Measurements from ENCODE around the gene SLC25A26. TPM values are rescaled to one million over a fixed set of nuclear protein-coding genes. Genes with fewer than 3 reads are reported as not detected.

Gene SLC25A26
- total and polyA plus RNA-seq, 12 donors = 12.1 to 44.2 (median 31.0) TPM

GRCh38 chr3:66376568-66376967 is 155.8 kb downstream of the SLC25A26 start:
- Histone ChIP-seq H3K4me3 (no peak overlapping the region), H3K27ac (no peak overlapping the region), H3K27me3 (no peaks in the 10 kb centered on the region), H3K36me3 (peaks cover 0 to 79% (median 34%) of the 10 kb centered on the region in 9 donors), H3K4me1 (peaks cover 0 to 22% (median 13%) of the 10 kb centered on the region in 9 donors), H3K9me3 (no peaks in the 10 kb centered on the region)
- DNase-seq = no peak
- TF ChIP-seq CTCF (IDR thresholded peaks at IDR 0.05) = no peak
- ATAC-seq = peak in 1 of 8 donors; percentile 47
- WGBS, 2 donors = 70 to 75% methylated on average over 2 of the region's 2 CpGs
- intact Hi-C loops (cut with DNase I) = no loop called here

- H3K9me3 ChIP-seq = no peaks in the 10 kb centered on the region
- H3K4me1 ChIP-seq = peaks cover 0 to 16% (median 12%) of the 10 kb centered on the region in 9 donors
- intact Hi-C loops (cut with DNase I) = no loop called here
- H3K27ac ChIP-seq = peak overlapping the region in 1 of 10 donors; percentile 36
- H3K36me3 ChIP-seq = peaks cover 5 to 91% (median 45%) of the 10 kb centered on the region in 9 donors
- 88 to 91% methylated on average over 5 of the region's 5 CpGs for WGBS, 2 donors
- TF ChIP-seq CTCF (IDR thresholded peaks at IDR 0.05) = no peak
- H3K4me3 ChIP-seq = no peak overlapping the region
- no peak for DNase-seq
- ATAC-seq = no peak
- H3K27me3 ChIP-seq = no peaks in the 10 kb centered on the region
These were observed 157.0 kb downstream of the SLC25A26 start for GRCh38 chr3:66377800-66378199.

GRCh38 chr3:66378256-66378655 is 157.5 kb downstream of the SLC25A26 start:
- peak overlapping the region in 1 of 10 donors; percentile 36 for H3K27ac ChIP-seq
- TF ChIP-seq CTCF (IDR thresholded peaks at IDR 0.05) = peak in 7 of 9 donors; percentile 33 to 55 (median 41)
- H3K4me3 ChIP-seq = no peak overlapping the region
- peaks cover 0 to 15% (median 12%) of the 10 kb centered on the region in 9 donors for H3K4me1 ChIP-seq
- H3K36me3 ChIP-seq = peaks cover 5 to 92% (median 49%) of the 10 kb centered on the region in 9 donors
- H3K9me3 ChIP-seq = no peaks in the 10 kb centered on the region
- no peak for ATAC-seq
- H3K27me3 ChIP-seq = no peaks in the 10 kb centered on the region
- no peak for DNase-seq
- WGBS, 2 donors = 75 to 79% methylated on average over 5 of the region's 5 CpGs
- intact Hi-C loops (cut with DNase I) = no loop called here

- H3K9me3 ChIP-seq = no peaks in the 10 kb centered on the region
- H3K4me1 ChIP-seq = peaks cover 0 to 15% (median 12%) of the 10 kb centered on the region in 9 donors
- DNase-seq (no peak), ATAC-seq (no peak)
- H3K27ac ChIP-seq = no peak overlapping the region
- WGBS, 2 donors = 96 to 98% methylated on average over 9 of the region's 9 CpGs
- intact Hi-C loops (cut with DNase I) = no loop called here
- H3K27me3 ChIP-seq = no peaks in the 10 kb centered on the region
- peaks cover 5 to 98% (median 62%) of the 10 kb centered on the region in 9 donors for H3K36me3 ChIP-seq
- no peak for TF ChIP-seq CTCF (IDR thresholded peaks at IDR 0.05)
- no peak overlapping the region for H3K4me3 ChIP-seq
These were observed 158.8 kb downstream of the SLC25A26 start for GRCh38 chr3:66379565-66379964.

All from heart right ventricle (tissue), 16 donors.